ENCODE results near the gene RFLNA.

The RFLNA gene

GRCh38 chr12:124294780-124295341 is at the start of gene RFLNA:
RFLNA (plus strand) TSS chr12:124295093; CDS start chr12:124295430, 337 bp downstream.
- no peak for DNase-seq

GRCh38 chr12:124247331-124247730 is 47.6 kb upstream of the RFLNA start:
- DNase-seq, result no peak

GRCh38 chr12:124248941-124249825 is 45.7 kb upstream of the RFLNA start:
- DNase-seq, result no peak

GRCh38 chr12:124251186-124251585 is 43.7 kb upstream of the RFLNA start:
- DNase-seq, result no peak

- DNase-seq, result no peak
Observed at GRCh38 chr12:124252964-124253363, 41.9 kb upstream of the RFLNA start.

- no peak for DNase-seq
Observed at GRCh38 chr12:124254126-124254525, 40.8 kb upstream of the RFLNA start.

GRCh38 chr12:124259154-124260066 is 35.5 kb upstream of the RFLNA start:
- no peak for DNase-seq

- DNase-seq, result no peak
Observed at GRCh38 chr12:124261885-124262284, 33.0 kb upstream of the RFLNA start.

- no peak for DNase-seq
Observed at GRCh38 chr12:124264089-124264795, 30.7 kb upstream of the RFLNA start.

- no peak for DNase-seq
Observed at GRCh38 chr12:124264879-124265278, 30.0 kb upstream of the RFLNA start.

GRCh38 chr12:124267205-124267778 is 27.6 kb upstream of the RFLNA start:
- no peak for DNase-seq

- DNase-seq, result no peak
Observed at GRCh38 chr12:124270671-124271070, 24.2 kb upstream of the RFLNA start.

GRCh38 chr12:124273630-124274029 is 21.3 kb upstream of the RFLNA start:
- DNase-seq, result no peak

- no peak for DNase-seq
Observed at GRCh38 chr12:124276337-124276736, 18.6 kb upstream of the RFLNA start.

- DNase-seq, result no peak
Observed at GRCh38 chr12:124277394-124278241, 17.3 kb upstream of the RFLNA start.

GRCh38 chr12:124278389-124279101 is 16.3 kb upstream of the RFLNA start:
- DNase-seq, result no peak

GRCh38 chr12:124279315-124279714 is 15.6 kb upstream of the RFLNA start:
- DNase-seq, result no peak

GRCh38 chr12:124279846-124280360 is 15.0 kb upstream of the RFLNA start:
- DNase-seq, result no peak

GRCh38 chr12:124281309-124281708 is 13.6 kb upstream of the RFLNA start:
- no peak for DNase-seq

- no peak for DNase-seq
Observed at GRCh38 chr12:124282287-124282686, 12.6 kb upstream of the RFLNA start.
